Skeletal muscle tissue (tissue), 4 donors: ENCODE results near the gene C2orf92. TPM values are rescaled to one million over a fixed set of nuclear protein-coding genes. Genes with fewer than 3 reads are reported as not detected.
"Not testable (repeated sequence)": the region's sequence is repeated elsewhere in the genome, so short reads cannot be mapped to it uniquely, and the experiment has no call there.

Source experiments
- H3K27ac ChIP-seq: one replicate; pipeline ENCODE4 v1.7.0; 2013; ENCODE audit warnings: mild to moderate bottlenecking, low read depth, low read length, inconsistent platforms
- H3K27me3 ChIP-seq, 3 donors: one replicate each; pipeline ENCODE4 v1.7.0; 2013; ENCODE audit warnings: low read length in 3 of 3; ENCODE audit not compliant: control insufficient read depth in 3 of 3, insufficient read depth in 3 of 3
- H3K36me3 ChIP-seq, 3 donors: one replicate each; pipeline ENCODE4 v1.7.0; 2013; ENCODE audit warnings: low read length in 3 of 3; ENCODE audit not compliant: control insufficient read depth in 3 of 3, insufficient read depth in 3 of 3
- H3K4me1 ChIP-seq, 3 donors: one replicate each; pipeline ENCODE4 v1.7.0; 2013; ENCODE audit warnings: low read length in 3 of 3, mild to moderate bottlenecking in 3 of 3; ENCODE audit not compliant: control insufficient read depth in 3 of 3, insufficient read depth in 3 of 3
- H3K4me3 ChIP-seq, 3 donors: one replicate each; pipeline ENCODE4 v1.7.0; 2013; ENCODE audit warnings: low read length in 3 of 3
- H3K9ac ChIP-seq, 3 donors: one replicate each; pipeline ENCODE4 v1.7.0; 2013; ENCODE audit warnings: low read length in 3 of 3, mild to moderate bottlenecking in 3 of 3, moderate library complexity in 2 of 3, low read depth in 1 of 3
- H3K9me3 ChIP-seq, 3 donors: one replicate each; pipeline ENCODE4 v1.7.0; 2013; ENCODE audit warnings: low read length in 3 of 3; ENCODE audit not compliant: control insufficient read depth in 3 of 3
- total RNA-seq: library from RNA; depleted of rRNA; stranded (reverse); fragments of >200 nt; gene quantifications from one replicate; pipeline ENCODE4 v1.2.3, GENCODE V29; 2014
- donor health status: Osteomylitis.

Gene C2orf92
- total RNA-seq = 4.7 TPM

DNA sequence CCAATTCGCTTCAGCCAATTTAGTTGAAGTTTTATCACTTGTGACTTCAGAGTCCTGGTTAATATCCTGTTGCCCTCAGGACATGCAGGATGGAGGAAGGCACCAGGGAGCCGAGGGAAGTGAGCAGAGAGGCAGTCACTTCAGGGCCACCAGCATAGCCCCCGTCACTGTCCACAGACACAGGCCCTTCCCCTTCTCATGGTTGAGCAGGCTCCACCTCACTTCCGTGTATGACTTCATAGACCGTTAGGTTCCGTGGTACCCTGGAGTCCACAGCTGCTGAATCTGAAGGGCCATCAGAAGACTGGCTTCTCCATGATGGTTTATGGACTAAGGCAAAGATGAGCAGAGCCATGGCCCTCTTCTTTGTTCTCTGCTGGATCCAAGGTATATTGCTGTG, at the start of gene C2orf92:
Gene C2orf92, plus strand, starts transcription at position 266 of the 400 bp plus-strand sequence. Its CDS starts 76 bp downstream, at position 342.
- H3K9me3 ChIP-seq = no peaks in the 10 kb centered on the region
- H3K9ac ChIP-seq = no peak within 1 kb of the TSS
- H3K4me1 ChIP-seq = peaks cover 0 to 2% (median 0%) of the 10 kb centered on the region in 3 donors
- no peak within 1 kb of the TSS for H3K4me3 ChIP-seq
- no peak within 1 kb of the TSS for H3K27ac ChIP-seq
- H3K27me3 ChIP-seq = no peaks in the 10 kb centered on the region
- peaks cover 0 to 2% (median 2%) of the 10 kb centered on the region in 3 donors for H3K36me3 ChIP-seq

DNA sequence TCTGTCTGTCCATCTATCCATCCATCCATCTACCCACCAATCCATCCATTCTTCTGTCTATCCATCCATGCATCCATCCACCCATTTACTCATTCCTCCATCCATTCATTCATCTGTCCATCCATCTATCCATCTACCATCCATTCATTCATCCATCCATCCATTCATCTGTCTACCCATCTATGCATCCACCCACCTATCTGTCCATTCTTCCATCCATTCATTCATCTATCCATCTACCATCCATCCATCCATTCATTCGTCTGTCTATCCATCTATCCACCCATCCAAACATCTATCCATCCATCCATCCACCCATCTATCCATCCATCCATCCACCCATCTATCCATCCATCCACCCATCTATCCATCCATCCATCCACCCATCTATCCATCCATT, 49.0 kb upstream of the C2orf92 start:
- H3K9me3 ChIP-seq, H3K4me3 ChIP-seq, H3K4me1 ChIP-seq, H3K27me3 ChIP-seq, H3K9ac ChIP-seq, H3K27ac ChIP-seq, H3K36me3 ChIP-seq: not testable (repeated sequence)

DNA sequence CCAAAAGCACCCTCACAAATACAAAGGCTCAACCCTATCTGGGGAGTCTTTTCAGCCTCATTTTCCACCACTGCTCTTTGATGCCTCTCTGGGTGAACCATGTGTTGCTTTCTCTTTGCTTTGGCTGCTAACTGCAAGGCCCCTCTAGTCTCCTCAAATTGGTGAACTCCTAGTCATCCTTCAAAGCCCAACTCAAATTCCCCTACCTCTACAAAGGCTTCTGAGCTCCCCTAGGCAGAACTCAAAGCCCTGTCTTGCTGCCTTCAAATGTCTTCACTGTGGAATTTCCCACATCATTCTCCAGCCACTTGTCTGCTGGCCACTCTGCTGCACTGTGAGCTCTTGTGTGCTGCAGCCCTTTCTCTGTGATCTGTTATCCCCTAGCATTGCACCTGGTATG, 46.5 kb upstream of the C2orf92 start:
- not testable (repeated sequence) for H3K36me3 ChIP-seq, H3K27me3 ChIP-seq, H3K9ac ChIP-seq, H3K9me3 ChIP-seq, H3K27ac ChIP-seq, H3K4me3 ChIP-seq, H3K4me1 ChIP-seq

DNA sequence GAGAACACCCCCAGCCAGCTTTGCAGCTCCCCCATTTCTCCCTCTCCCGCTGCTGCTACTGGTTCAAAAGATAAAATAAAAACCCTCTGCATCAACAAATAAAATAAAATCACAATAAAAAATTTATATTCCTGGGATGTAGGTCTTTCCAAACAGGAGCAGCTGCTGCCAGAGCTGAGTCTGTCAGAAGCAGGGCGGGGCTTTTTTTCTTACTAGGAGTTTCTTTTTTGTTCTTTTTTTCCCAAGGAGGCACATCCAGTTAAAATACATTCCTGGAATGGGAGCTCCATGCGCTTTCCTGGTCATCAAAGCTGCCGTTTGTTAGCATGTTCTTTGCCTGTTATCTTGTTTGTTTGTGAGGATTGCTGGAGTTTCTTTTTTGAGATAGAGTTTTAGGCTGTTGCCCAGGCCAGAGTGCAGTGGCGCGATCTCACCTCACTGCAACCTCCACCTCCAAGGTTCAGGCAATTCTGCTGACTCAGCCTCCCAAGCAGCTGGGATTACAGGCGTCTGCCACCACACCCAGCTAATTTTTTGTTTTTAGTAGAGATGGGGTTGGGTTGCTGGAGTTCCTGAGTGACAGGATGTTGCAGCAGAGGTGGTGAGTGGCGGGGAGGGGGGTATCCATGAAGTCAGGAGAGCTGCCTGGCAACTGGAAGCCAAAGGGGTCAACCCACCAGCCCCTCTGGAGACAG, 44.0 kb upstream of the C2orf92 start:
- not testable (repeated sequence) for H3K9ac ChIP-seq, H3K9me3 ChIP-seq, H3K27me3 ChIP-seq, H3K4me1 ChIP-seq, H3K27ac ChIP-seq, H3K4me3 ChIP-seq, H3K36me3 ChIP-seq

DNA sequence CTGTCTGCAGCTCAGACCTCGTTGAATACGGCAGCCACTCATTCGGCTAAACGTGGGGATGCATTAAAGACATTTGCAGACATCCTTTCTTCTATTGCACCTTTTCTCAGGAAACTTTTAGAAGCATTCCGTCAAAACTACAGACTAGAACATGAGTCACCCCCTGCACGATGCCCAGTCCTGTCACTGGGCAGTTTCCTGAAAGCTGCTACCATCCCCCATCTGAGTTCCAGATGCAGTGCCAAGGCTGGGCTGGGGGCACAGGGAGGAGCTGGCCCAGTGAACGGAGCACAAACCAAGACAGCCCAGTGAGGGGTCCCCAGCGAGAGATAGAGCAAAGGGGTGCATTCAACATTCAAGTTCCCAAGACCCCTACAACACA, 43.5 kb upstream of the C2orf92 start:
- not testable (repeated sequence) for H3K36me3 ChIP-seq

DNA sequence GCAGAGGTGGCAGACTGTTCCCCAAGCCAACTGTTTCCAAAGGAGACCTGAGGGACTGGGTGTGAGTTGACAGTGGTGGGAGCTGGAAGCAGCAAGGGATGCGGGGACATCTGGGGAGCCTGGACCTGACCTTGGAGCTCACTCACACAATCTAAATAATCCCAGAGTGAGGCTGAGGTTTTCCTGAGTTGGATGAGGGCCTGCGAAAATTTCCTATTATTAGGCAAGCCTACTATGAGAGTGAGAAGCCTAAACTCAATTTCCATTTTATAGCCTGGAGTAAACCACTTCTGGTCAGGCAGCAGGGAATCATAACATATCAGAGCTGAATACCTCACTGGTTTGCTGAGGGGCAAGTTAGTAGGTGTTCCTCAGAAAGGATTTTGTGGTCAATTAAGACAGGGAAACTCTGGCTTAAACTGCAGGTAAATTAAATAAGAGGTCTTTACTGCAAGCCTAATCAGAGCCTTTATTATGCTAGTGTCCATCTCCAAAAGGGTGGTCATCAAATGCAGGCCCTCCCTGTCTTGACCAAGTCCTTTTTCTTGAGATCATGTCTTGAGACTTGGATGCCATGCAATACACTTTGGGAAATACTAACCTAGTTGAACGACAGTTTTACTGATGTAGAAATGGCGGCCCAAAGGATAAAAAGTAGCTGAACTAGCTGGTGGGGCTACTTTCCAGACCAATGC, 25.3 kb upstream of the C2orf92 start:
- Histone ChIP-seq H3K36me3 (peaks cover 19 to 20% (median 20%) of the 10 kb centered on the region in 3 donors), H3K4me3 (no peak overlapping the region), H3K4me1 (peaks cover 13 to 23% (median 18%) of the 10 kb centered on the region in 3 donors), H3K27ac (no peak overlapping the region), H3K9ac (no peak overlapping the region), H3K27me3 (no peaks in the 10 kb centered on the region), H3K9me3 (no peaks in the 10 kb centered on the region)

More for the DNA sequence above, 43.5 kb upstream of the C2orf92 start:
- H3K9me3 ChIP-seq, H3K4me1 ChIP-seq, H3K9ac ChIP-seq, H3K4me3 ChIP-seq, H3K27ac ChIP-seq, H3K27me3 ChIP-seq: not testable (repeated sequence)

DNA sequence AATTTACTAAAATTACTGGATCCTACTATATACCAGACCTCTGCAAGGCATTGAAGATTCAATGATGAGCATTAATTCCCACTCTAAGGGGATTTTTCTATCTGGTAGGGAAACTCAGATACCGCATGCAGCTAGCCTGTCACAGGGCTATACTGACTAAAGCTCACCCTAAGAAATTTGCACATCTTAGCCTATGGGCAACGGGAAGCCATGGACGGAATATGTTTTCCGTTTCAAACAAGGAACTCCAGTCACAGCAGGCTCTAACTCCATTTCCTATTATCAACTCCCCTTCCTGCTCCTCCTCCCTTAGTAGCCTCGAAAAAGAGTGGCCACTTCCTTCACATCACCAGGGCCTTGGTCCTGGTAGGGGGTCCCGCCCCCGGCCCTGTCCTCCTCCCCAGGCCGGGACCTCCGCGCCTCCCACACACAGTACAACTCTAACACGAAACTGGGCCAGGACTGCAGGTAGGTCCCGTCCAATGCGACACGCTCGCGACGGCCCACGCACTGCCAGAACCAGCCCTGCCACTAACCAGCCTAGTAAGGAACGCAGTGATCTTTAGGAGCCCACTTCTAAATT, 24.3 kb upstream of the C2orf92 start:
- peak overlapping the region; percentile 88 to 96 (median 94) for H3K4me3 ChIP-seq
- H3K27me3 ChIP-seq = no peaks in the 10 kb centered on the region
- peak overlapping the region; percentile 79 to 100 (median 90) for H3K9ac ChIP-seq
- peaks cover 13 to 23% (median 18%) of the 10 kb centered on the region in 3 donors for H3K4me1 ChIP-seq
- peaks cover 22 to 27% (median 27%) of the 10 kb centered on the region in 3 donors for H3K36me3 ChIP-seq
- no peaks in the 10 kb centered on the region for H3K9me3 ChIP-seq
- H3K27ac ChIP-seq = peak overlapping the region; percentile 93

DNA sequence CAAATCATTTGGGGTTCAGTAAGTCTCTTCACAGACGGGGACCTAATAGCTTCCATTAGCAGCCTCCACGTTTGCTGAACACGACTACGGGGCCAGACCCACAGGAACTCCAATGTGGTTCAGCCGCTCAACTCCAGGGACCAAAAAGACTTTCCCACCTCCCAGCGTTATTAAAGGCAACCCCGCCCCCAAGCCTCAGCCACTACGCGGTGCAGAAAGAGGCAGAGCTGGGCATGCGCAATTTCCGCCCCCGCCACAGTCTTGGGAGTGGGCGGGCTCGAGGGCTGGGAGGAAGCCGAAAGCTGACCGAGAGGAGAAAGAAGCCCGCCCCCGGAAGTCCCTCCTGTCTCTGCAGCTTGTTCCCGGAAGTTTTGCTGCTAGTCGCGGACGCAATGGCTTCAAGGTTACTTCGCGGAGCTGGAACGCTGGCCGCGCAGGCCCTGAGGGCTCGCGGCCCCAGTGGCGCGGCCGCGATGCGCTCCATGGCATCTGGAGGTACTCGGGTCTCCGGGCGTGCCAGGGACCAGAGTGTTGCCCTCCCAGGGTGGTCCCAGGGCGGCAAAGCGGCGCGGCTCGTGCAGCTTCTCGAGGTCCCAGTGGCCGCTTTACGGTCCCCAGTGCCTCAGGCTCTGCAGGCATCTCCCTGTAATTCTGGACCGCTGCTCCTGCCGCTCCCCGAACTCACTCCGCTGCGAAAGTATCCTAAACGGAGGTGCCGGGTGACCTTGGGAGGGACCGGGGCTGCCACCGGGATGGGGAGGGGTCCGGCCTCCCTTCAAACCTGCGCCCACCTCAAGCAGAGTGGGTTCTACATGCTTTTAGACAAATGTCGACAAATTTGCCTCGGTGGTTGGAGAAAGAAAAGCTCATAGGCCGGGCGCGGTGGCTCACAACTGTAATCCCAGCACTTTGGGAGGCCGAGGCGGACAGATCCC, 23.6 kb upstream of the C2orf92 start, which contains the start of gene COX5B:
Gene COX5B, plus strand, starts transcription at position 368 of the 935 bp plus-strand sequence. Its CDS starts 25 bp downstream, at position 393.
- Histone ChIP-seq H3K27me3 (no peaks in the 10 kb centered on the region), H3K36me3 (peaks cover 26 to 33% (median 27%) of the 10 kb centered on the region in 3 donors), H3K4me3 (peak within 1 kb of the TSS; percentile 94 to 96 (median 96)), H3K27ac (peak within 1 kb of the TSS; percentile 93), H3K4me1 (peaks cover 13 to 23% (median 18%) of the 10 kb centered on the region in 3 donors), H3K9me3 (no peaks in the 10 kb centered on the region), H3K9ac (peak within 1 kb of the TSS; percentile 98 to 100 (median 98))

DNA sequence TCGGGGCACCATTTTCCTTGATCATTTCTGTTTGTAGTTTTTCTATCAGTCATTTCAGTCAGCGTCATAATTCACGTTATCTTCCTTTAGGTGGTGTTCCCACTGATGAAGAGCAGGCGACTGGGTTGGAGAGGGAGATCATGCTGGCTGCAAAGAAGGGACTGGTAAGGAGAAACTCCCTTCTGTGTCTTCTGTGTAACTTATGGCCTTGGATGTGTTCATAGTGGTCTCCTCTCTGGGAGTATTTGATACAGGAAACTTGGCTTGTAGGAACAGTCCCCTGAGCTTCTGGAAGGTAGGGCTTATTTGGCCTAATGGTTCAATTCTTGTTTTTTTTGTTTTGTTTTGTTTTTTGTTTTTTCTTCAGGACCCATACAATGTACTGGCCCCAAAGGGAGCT, 22.5 kb upstream of the C2orf92 start:
- peak overlapping the region; percentile 94 to 96 (median 96) for H3K4me3 ChIP-seq
- H3K9me3 ChIP-seq = no peaks in the 10 kb centered on the region
- H3K27ac ChIP-seq = peak overlapping the region; percentile 93
- H3K4me1 ChIP-seq = peaks cover 13 to 23% (median 18%) of the 10 kb centered on the region in 3 donors
- peak overlapping the region in 1 of 3 donors; percentile 100 for H3K9ac ChIP-seq
- H3K27me3 ChIP-seq = no peaks in the 10 kb centered on the region
- H3K36me3 ChIP-seq = peaks cover 26 to 33% (median 30%) of the 10 kb centered on the region in 3 donors
